ENCODE data around the gene NBEAL2. TPM values are rescaled to one million over a fixed set of nuclear protein-coding genes. Genes with fewer than 3 reads are reported as not detected.

Gene NBEAL2
- total RNA-seq, 1 donor from 2014 or later: 116 TPM

DNA sequence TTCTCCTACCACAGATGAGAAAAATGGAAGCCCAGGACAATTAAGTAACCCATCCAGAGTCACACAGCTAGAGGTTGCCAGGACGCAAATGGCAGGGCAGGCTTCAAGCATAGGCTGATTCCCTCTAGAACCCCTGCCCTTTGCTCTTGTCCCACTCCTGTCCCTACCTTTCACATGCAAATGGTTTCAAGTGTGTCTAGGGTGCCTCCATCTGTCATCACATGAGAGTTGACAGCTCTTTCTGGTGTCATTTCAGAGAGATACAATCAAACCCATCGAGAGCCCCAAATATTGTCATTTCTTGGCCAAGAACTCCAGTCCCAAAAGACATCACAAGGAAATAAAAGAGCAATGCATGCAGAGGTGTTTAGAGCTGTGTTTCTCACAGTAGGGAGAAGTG, 26.7 kb upstream of the NBEAL2 start:
- TF ChIP-seq, protein P1, sequence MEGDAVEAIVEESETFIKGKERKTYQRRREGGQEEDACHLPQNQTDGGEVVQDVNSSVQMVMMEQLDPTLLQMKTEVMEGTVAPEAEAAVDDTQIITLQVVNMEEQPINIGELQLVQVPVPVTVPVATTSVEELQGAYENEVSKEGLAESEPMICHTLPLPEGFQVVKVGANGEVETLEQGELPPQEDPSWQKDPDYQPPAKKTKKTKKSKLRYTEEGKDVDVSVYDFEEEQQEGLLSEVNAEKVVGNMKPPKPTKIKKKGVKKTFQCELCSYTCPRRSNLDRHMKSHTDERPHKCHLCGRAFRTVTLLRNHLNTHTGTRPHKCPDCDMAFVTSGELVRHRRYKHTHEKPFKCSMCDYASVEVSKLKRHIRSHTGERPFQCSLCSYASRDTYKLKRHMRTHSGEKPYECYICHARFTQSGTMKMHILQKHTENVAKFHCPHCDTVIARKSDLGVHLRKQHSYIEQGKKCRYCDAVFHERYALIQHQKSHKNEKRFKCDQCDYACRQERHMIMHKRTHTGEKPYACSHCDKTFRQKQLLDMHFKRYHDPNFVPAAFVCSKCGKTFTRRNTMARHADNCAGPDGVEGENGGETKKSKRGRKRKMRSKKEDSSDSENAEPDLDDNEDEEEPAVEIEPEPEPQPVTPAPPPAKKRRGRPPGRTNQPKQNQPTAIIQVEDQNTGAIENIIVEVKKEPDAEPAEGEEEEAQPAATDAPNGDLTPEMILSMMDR (IDR thresholded peaks at IDR 0.05): no peak
- no peaks in the 10 kb centered on the region for H3K27me3 ChIP-seq
- no peaks in the 10 kb centered on the region for H3K36me3 ChIP-seq
- peaks cover 92% of the 10 kb centered on the region for H3K4me1 ChIP-seq
- no peaks in the 10 kb centered on the region for H3K9me3 ChIP-seq
- H3K4me3 ChIP-seq: no peak overlapping the region
- H3K27ac ChIP-seq: no peak overlapping the region
- DNase-seq (no peak), ATAC-seq (no peak)
- intact Hi-C loops (cut with DNase I): no loop called here

DNA sequence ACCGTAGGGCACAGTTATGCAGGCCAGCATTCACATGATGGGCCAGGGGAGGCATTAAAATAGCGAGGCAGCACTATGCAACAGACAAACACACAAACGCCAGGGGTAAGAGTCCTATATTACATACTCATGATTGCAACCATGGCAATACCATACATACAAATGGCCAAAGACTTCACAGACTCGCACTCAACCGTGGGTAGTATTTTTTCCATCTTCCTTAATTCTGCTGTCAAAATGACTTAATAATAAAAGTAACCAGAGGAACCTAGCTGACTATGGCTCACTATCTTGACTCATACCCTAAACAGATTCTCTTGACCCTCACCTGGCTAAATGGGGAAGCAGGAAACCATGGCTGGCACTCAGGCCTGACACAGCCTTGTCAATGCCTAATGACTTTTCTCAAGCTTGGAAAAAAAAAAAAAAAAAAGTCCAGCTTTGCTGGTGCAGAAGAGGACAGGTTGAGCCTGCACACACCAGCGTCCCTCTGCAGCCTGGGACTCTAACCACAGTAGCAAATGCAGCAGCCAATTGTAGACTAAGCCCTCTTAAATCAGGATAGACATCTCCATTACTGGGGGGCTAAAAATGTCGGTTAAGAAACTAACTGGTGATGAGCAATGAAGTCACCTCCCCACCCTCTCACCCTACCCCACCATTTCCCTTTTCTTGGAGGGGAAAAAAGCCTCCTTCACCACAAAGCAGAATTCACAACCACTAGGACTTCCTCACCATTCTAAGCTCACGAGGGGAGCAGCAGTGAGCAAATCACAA, 26.0 kb upstream of the NBEAL2 start:
- H3K36me3 ChIP-seq: no peaks in the 10 kb centered on the region
- DNase-seq (no peak), ATAC-seq (peak; percentile 49)
- no peak overlapping the region for H3K4me3 ChIP-seq
- intact Hi-C loops (cut with DNase I): no loop called here
- peak overlapping the region; percentile 36 for H3K27ac ChIP-seq
- H3K9me3 ChIP-seq: no peaks in the 10 kb centered on the region
- TF ChIP-seq, protein P1 (IDR thresholded peaks at IDR 0.05): no peak
- H3K4me1 ChIP-seq: peaks cover 87% of the 10 kb centered on the region
- no peaks in the 10 kb centered on the region for H3K27me3 ChIP-seq

DNA sequence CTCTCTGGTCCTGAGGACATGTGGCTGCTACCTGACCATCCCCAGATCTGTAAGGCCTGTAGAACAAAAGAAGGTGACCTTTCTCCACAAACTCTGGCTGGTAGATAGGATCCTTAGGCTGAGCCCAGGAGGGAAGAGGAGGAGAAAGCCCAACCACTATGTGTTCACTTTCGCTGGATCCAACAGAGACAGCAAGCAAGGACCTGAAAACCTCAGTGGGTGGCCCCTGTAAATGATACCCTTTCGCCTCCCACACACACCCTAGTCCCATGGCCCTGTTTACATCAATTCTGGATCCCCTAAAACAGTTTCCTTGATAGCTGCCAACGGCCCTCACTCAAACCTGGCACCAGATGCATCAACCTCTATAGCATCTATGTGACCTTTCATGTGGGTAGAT, 25.3 kb upstream of the NBEAL2 start:
- H3K36me3 ChIP-seq: no peaks in the 10 kb centered on the region
- intact Hi-C loops (cut with DNase I): no loop called here
- H3K4me1 ChIP-seq: peaks cover 87% of the 10 kb centered on the region
- peak overlapping the region; percentile 36 for H3K27ac ChIP-seq
- H3K4me3 ChIP-seq: no peak overlapping the region
- H3K27me3 ChIP-seq: no peaks in the 10 kb centered on the region
- TF ChIP-seq, protein P1 (IDR thresholded peaks at IDR 0.05): no peak
- H3K9me3 ChIP-seq: no peaks in the 10 kb centered on the region
- ATAC-seq: no peak
- no peak for DNase-seq

DNA sequence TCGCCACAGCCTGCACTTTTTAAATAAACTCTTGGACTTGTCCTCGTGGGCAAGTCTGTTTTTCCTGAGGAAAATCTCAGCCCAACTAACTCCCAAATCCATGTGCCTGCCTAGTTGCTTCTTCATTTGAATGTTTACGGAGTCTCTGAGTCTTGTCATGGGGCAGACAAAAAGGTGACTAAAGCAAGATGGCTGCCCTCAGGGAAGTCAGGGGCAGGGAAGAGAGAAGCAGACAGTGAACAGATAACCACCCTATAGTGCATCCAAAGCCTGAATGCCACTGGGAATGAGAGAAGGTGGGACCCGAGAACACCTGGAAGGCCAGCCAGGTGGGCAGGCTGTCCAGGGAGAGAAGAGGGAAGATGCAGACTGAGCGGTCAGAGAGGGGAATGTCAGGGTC, 24.3 kb upstream of the NBEAL2 start:
- DNase-seq (no peak), ATAC-seq (no peak)
- Histone ChIP-seq H3K27ac (peak overlapping the region; percentile 24), H3K4me3 (no peak overlapping the region), H3K4me1 (peaks cover 87% of the 10 kb centered on the region), H3K36me3 (no peaks in the 10 kb centered on the region), H3K9me3 (no peaks in the 10 kb centered on the region), H3K27me3 (no peaks in the 10 kb centered on the region)
- TF ChIP-seq, protein P1 (IDR thresholded peaks at IDR 0.05): no peak
- intact Hi-C loops (cut with DNase I): no loop called here

DNA sequence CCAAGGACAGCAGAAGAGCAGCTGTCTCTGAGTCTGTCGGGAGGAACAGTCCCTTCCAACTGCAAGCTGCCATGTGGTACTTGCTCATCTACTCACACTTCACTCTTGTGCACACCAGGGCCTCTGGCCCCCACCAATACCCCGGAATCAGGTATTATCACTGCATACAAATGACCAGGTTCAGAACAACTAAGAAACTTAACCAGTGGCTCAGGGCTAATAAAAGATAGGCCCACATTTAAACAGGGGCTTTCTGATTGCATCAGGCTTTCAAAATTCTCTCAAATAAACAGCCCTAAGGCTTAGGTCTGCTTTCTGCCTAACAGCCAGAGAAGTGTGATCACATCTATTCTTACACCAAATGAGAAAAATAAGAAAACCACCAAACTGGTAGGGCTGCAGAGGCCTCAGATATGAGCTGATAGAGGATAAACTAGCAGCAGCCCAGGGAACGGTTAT, 23.6 kb upstream of the NBEAL2 start:
- ATAC-seq (no peak), DNase-seq (no peak)
- intact Hi-C loops (cut with DNase I): no loop called here
- no peaks in the 10 kb centered on the region for H3K27me3 ChIP-seq
- no peaks in the 10 kb centered on the region for H3K36me3 ChIP-seq
- no peak overlapping the region for H3K4me3 ChIP-seq
- no peaks in the 10 kb centered on the region for H3K9me3 ChIP-seq
- TF ChIP-seq, protein P1 (IDR thresholded peaks at IDR 0.05): no peak
- H3K4me1 ChIP-seq: peaks cover 86% of the 10 kb centered on the region
- H3K27ac ChIP-seq: peak overlapping the region; percentile 24
